SU-DHL-6 (cell line): Measurements from ENCODE around the gene TXLNG.

Source experiments
- H2AFZ ChIP-seq: fragments of 200-600 bp; sonication (generic); 2 replicates; pipeline ENCODE4 v1.6.1; 2014; ENCODE audit warnings: low read depth, mild to moderate bottlenecking, moderate library complexity, mixed read lengths, antibody characterized with exemption, low read length; ENCODE audit not compliant: severe bottlenecking
- H3F3A ChIP-seq: fragments of 200-600 bp; shearing (Covaris generic); 2 replicates; pipeline ENCODE4 v1.6.0; 2016; ENCODE audit warnings: antibody characterized with exemption, mild to moderate bottlenecking; ENCODE audit not compliant: insufficient read depth
- H3K27ac ChIP-seq: fragments of 200-600 bp; sonication (generic); 2 replicates; pipeline ENCODE4 v1.5.1; 2016; ENCODE audit warnings: low read depth, mild to moderate bottlenecking, low read length, moderate library complexity, mixed read lengths
- H3K27me3 ChIP-seq: fragments of 200-600 bp; sonication (generic), shearing (Covaris generic); 2 replicates; pipeline ENCODE4 v1.6.0; 2014; ENCODE audit warnings: mild to moderate bottlenecking, low read length
- H3K36me3 ChIP-seq: fragments of 200-600 bp; sonication (generic); 2 replicates; pipeline ENCODE4 v1.6.1; 2014; ENCODE audit warnings: mild to moderate bottlenecking, low read length, mixed read lengths
- H3K4me2 ChIP-seq: fragments of 300-600, 200-600 bp; shearing (Covaris generic), sonication (generic); 2 replicates; pipeline ENCODE4 v1.6.0; 2014; ENCODE audit warnings: low read length, low read depth, mild to moderate bottlenecking; ENCODE audit not compliant: poor library complexity, severe bottlenecking
- H3K4me3 ChIP-seq: fragments of 200-600 bp; sonication (generic); 2 replicates; pipeline ENCODE4 v1.5.1; 2014; ENCODE audit warnings: antibody characterized with exemption, low read length, mild to moderate bottlenecking, mixed read lengths; ENCODE audit not compliant: insufficient read depth, poor library complexity, severe bottlenecking
- H3K79me2 ChIP-seq: fragments of 200-600 bp; sonication (generic); 2 replicates; pipeline ENCODE4 v1.6.1; 2014; ENCODE audit warnings: mild to moderate bottlenecking, low read length, moderate library complexity; ENCODE audit not compliant: insufficient read depth
- H3K9ac ChIP-seq: fragments of 200-600 bp; sonication (generic); 2 replicates; pipeline ENCODE4 v1.7.0; 2014; ENCODE audit warnings: mild to moderate bottlenecking, low read length
- H3K9me2 ChIP-seq: fragments of 200-600 bp; sonication (generic); replicated peaks from 2 replicates; pipeline ENCODE4 v1.6.1; 2014; ENCODE audit warnings: low read length; ENCODE audit not compliant: insufficient read depth
- H3K9me3 ChIP-seq: fragments of 200-600 bp; sonication (generic); 2 replicates; pipeline ENCODE4 v1.6.1; 2014; ENCODE audit warnings: low read length, mixed read lengths; ENCODE audit not compliant: insufficient read depth
- H4K20me1 ChIP-seq: fragments of 200-600 bp; sonication (generic); 2 replicates; pipeline ENCODE4 v1.6.1; 2014; ENCODE audit warnings: low read depth, mild to moderate bottlenecking, antibody characterized with exemption, low read length, moderate library complexity, mixed read lengths
- EZH2phosphoT487 ChIP-seq: fragments of 200-600 bp; sonication (generic), shearing (Covaris generic); conservative IDR thresholded peaks from 2 replicates; pipeline ENCODE4 v1.6.1; 2018; ENCODE audit warnings: mild to moderate bottlenecking, antibody characterized with exemption, low read length, moderate library complexity, mixed read lengths
- TF ChIP-seq, protein P1 (sequence below): fragments of 200-600 bp; sonication (generic); IDR thresholded peaks from one replicate; pipeline ENCODE4 v1.5.1; 2017; ENCODE audit warnings: antibody characterized with exemption, mild to moderate bottlenecking, low read length, moderate library complexity; ENCODE audit not compliant: insufficient read depth, poor library complexity, severe bottlenecking

The TXLNG gene

DNA sequence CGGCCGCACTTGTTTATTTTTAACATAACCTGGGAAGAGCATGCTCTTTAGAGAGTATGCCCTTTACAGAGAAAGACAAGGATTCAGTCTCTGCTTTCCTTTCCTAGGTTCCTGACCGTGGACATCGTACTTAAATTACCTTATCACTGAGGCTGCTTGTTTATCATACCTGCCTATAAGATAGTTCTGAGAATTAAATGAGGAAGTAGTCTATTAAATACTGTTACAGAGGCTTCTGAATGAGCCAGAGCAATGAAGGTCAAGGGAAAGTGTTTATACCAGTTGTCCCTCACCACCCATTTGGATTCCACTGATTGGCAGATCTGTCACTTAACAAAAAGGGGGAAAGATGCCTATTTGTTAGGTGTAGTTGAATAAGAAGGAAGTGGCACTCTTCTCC, 10.0 kb downstream of the TXLNG start:
- Histone ChIP-seq H3K79me2 (peaks cover 55% of the 10 kb centered on the region), H3K9me3 (no peaks in the 10 kb centered on the region), H3K27me3 (no peaks in the 10 kb centered on the region), H3K4me2 (no peak overlapping the region), H3K4me3 (no peak overlapping the region), H3K36me3 (0 out of 2 replicates have a peak, but pooled peaks cover 8% of the 10 kb centered on the region), H2AFZ (no peak overlapping the region), H4K20me1 (no peaks in the 10 kb centered on the region), H3K27ac (no peak overlapping the region), H3K9ac (no peak overlapping the region), H3F3A (no peaks in the 10 kb centered on the region), H3K9me2 (no peaks in the 10 kb centered on the region)
- TF ChIP-seq, protein P1, sequence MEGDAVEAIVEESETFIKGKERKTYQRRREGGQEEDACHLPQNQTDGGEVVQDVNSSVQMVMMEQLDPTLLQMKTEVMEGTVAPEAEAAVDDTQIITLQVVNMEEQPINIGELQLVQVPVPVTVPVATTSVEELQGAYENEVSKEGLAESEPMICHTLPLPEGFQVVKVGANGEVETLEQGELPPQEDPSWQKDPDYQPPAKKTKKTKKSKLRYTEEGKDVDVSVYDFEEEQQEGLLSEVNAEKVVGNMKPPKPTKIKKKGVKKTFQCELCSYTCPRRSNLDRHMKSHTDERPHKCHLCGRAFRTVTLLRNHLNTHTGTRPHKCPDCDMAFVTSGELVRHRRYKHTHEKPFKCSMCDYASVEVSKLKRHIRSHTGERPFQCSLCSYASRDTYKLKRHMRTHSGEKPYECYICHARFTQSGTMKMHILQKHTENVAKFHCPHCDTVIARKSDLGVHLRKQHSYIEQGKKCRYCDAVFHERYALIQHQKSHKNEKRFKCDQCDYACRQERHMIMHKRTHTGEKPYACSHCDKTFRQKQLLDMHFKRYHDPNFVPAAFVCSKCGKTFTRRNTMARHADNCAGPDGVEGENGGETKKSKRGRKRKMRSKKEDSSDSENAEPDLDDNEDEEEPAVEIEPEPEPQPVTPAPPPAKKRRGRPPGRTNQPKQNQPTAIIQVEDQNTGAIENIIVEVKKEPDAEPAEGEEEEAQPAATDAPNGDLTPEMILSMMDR = no peak
- no peak for TF ChIP-seq EZH2phosphoT487

DNA sequence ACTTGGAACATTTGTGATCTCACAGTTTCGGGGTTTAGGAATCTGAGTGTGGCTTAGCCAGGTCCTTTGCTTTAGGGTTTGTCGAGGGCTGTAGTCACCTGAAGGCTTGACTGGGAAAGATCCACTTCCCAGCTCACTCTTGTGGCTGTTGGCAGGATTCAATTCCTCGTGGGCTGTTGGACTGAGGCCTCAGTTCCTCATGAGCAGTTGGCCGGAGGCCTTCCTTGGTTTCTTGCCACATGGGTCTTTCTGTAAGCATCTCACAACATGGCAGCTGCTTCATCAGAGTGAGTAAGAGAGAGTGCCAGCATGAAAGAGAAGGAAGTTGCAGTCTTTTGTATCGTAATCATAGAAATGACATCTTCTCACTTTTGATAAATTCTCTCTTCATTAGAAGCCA, 11.1 kb downstream of the TXLNG start:
- no peaks in the 10 kb centered on the region for H4K20me1 ChIP-seq
- H3K4me3 ChIP-seq = no peak overlapping the region
- H3K27me3 ChIP-seq = no peaks in the 10 kb centered on the region
- H3K9me3 ChIP-seq = no peaks in the 10 kb centered on the region
- H3K27ac ChIP-seq = no peak overlapping the region
- H3K4me2 ChIP-seq = no peak overlapping the region
- H2AFZ ChIP-seq = no peak overlapping the region
- H3K79me2 ChIP-seq = peaks cover 49% of the 10 kb centered on the region
- H3K9ac ChIP-seq = no peak overlapping the region
- TF ChIP-seq, protein P1 = no peak
- TF ChIP-seq EZH2phosphoT487 = no peak
- H3F3A ChIP-seq = no peaks in the 10 kb centered on the region
- no peaks in the 10 kb centered on the region for H3K9me2 ChIP-seq
- 0 out of 2 replicates have a peak, but pooled peaks cover 8% of the 10 kb centered on the region for H3K36me3 ChIP-seq

DNA sequence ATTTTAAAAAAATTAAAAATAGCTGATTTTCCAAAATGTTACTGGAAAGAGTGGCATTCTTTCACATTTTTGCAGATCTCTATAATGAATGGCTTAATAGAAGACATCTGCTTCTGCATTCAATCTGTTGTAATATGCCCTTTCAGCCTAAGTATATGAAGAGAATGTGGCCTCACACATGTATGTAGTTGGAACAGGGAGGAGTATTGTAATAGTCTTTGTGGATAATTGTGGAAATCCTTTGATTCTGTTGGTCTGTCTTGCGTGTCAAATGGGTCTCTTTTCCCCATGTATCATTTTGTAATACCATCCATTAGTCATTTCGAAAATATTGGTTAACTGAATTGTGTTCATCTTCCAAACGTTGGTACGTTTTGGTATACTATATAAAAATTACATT, 11.6 kb downstream of the TXLNG start:
- Histone ChIP-seq H3K9ac (no peak overlapping the region), H3K4me3 (no peak overlapping the region), H3K27me3 (no peaks in the 10 kb centered on the region), H3F3A (no peaks in the 10 kb centered on the region), H4K20me1 (no peaks in the 10 kb centered on the region), H3K9me3 (no peaks in the 10 kb centered on the region), H3K27ac (no peak overlapping the region), H3K79me2 (peaks cover 52% of the 10 kb centered on the region), H2AFZ (no peak overlapping the region), H3K4me2 (no peak overlapping the region), H3K9me2 (no peaks in the 10 kb centered on the region), H3K36me3 (0 out of 2 replicates have a peak, but pooled peaks cover 8% of the 10 kb centered on the region)
- TF ChIP-seq, protein P1 = no peak
- TF ChIP-seq EZH2phosphoT487 = no peak

DNA sequence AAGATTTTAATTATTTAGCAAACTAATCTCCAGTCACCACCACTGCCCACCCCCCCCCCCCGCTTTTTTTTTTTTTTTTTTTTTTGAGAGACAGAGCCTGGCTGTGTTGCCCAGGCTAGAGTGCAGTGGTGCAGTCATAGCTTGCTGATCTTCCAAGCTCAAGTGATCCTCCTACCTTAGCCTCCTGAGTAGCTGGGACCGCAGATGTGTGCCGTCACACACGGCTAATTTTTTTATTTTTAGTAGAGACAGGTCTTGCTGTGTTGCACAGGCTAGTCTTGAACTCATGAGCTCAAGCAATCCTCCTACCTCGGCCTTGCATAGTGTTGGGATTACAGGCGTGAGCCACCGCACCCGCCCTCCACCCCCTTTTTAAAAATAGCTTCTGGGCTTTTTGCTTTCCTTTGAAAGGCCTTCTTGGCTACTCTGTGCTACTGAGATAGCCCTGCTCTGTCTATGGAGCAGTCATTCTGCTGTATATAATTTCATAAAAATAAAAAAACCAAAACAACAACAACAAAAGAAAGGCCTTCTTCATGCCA, 18.7 kb downstream of the TXLNG start:
- Histone ChIP-seq H3K9me2 (no peaks in the 10 kb centered on the region), H4K20me1 (no peaks in the 10 kb centered on the region), H3F3A (peaks cover 7% of the 10 kb centered on the region; the same call in 1 of the 2 replicates), H3K4me3 (no peak overlapping the region), H3K27me3 (no peaks in the 10 kb centered on the region), H3K27ac (peak overlapping the region; percentile 76), H3K36me3 (no peaks in the 10 kb centered on the region), H2AFZ (no peak overlapping the region), H3K79me2 (peaks cover 73% of the 10 kb centered on the region), H3K4me2 (peak overlapping the region; percentile 55), H3K9ac (no peak overlapping the region), H3K9me3 (no peaks in the 10 kb centered on the region)
- TF ChIP-seq, protein P1 = no peak
- no peak for TF ChIP-seq EZH2phosphoT487
